Dendritic cell treated with granulocyte-macrophage colony-stimulating factor and Interleukin-4, amounts not matched to agents 40 ng/mL and 50 ng/mL, for 4 days (primary cell): ENCODE results near the gene MPRIP.
"Not testable (repeated sequence)": the region's sequence is repeated elsewhere in the genome, so short reads cannot be mapped to it uniquely, and the experiment has no call there.

ENCODE experiments used
- H3K27ac Mint-ChIP-seq: one replicate; pipeline ENCODE4 v1.8.0; 2022; ENCODE audit warnings: mild to moderate bottlenecking, mixed read lengths
- H3K27me3 Mint-ChIP-seq: one replicate; pipeline ENCODE4 v1.8.0; 2022; ENCODE audit warnings: mild to moderate bottlenecking, mixed read lengths
- H3K36me3 Mint-ChIP-seq: one replicate; pipeline ENCODE4 v1.8.0; 2022; ENCODE audit warnings: low read depth, mixed read lengths
- H3K4me1 Mint-ChIP-seq: one replicate; pipeline ENCODE4 v1.8.0; 2022; ENCODE audit warnings: low read depth, mixed read lengths
- H3K4me3 Mint-ChIP-seq: one replicate; pipeline ENCODE4 v1.8.0; 2022; ENCODE audit warnings: mild to moderate bottlenecking, moderate library complexity, mixed read lengths
- H3K9me3 Mint-ChIP-seq: one replicate; pipeline ENCODE4 v1.8.0; 2022; ENCODE audit warnings: mixed read lengths
- intact Hi-C: fragments of 100-400 bp; cut with micrococcal nuclease; formaldehyde crosslinking; loops from one replicate; pipeline ENCODE4 v1.15.0; 2022

The MPRIP gene

DNA sequence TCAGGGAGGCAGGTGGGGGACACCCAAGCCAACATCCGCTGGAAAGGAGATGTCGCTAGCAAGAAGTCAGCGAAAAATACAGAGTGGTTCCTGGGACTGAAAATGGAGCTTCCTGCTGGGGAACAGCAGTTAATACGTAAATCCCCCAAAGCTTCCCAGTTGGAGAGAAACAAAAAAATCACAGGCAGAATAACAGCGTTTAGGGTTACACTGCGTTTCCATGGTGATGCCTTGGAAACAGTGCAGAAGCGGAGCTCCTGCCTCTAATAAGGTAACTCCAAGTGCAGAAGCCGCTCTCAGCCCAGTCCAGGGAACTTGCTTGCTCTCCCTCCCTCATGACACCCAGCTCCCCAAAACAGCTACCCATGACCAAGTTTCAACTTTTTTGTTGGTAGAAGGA is 90.5 kb downstream of the MPRIP start:
- Mint-ChIP-seq H3K27ac (no peak overlapping the region), H3K27me3 (no peaks in the 10 kb centered on the region), H3K36me3 (peaks cover 100% of the 10 kb centered on the region), H3K4me3 (no peak overlapping the region), H3K9me3 (no peaks in the 10 kb centered on the region), H3K4me1 (peaks cover 12% of the 10 kb centered on the region)
- intact Hi-C loops = no loop called here

- Mint-ChIP-seq H3K9me3 (no peaks in the 10 kb centered on the region), H3K36me3 (peaks cover 100% of the 10 kb centered on the region), H3K4me1 (peaks cover 5% of the 10 kb centered on the region), H3K27ac (no peak overlapping the region), H3K27me3 (no peaks in the 10 kb centered on the region), H3K4me3 (no peak overlapping the region)
- intact Hi-C loops = no loop called here
Observed at GRCh38 chr17:17134051-17134956, 92.0 kb downstream of the MPRIP start.

DNA sequence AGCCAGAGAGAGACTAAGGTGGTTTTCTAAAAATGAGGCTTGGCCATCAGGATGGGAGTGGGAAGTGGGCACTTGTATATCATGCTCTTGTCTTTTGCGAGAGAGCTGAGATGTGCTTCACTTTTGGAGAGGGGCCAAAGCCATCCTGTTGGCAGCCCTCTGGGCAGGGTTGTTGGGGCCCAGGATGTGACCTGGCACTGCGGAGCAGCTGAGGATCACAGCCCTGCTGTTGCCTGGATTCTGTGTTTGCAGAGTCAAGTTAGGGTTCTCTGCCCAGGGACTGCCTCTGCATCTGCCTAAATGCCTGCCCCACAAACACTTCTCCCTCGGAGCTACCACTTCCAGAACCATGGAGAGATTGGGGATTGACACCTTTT is 92.7 kb downstream of the MPRIP start:
- Mint-ChIP-seq H3K36me3 (peaks cover 97% of the 10 kb centered on the region), H3K4me3 (no peak overlapping the region), H3K27me3 (no peaks in the 10 kb centered on the region), H3K27ac (no peak overlapping the region), H3K4me1 (peaks cover 5% of the 10 kb centered on the region), H3K9me3 (no peaks in the 10 kb centered on the region)
- intact Hi-C loops = no loop called here

- H3K4me3 Mint-ChIP-seq, H3K27me3 Mint-ChIP-seq, H3K9me3 Mint-ChIP-seq, intact Hi-C loops, H3K4me1 Mint-ChIP-seq, H3K27ac Mint-ChIP-seq: not testable (repeated sequence)
- peaks cover 96% of the 10 kb centered on the region for H3K36me3 Mint-ChIP-seq
Observed at GRCh38 chr17:17136221-17136620, 94.0 kb downstream of the MPRIP start.

DNA sequence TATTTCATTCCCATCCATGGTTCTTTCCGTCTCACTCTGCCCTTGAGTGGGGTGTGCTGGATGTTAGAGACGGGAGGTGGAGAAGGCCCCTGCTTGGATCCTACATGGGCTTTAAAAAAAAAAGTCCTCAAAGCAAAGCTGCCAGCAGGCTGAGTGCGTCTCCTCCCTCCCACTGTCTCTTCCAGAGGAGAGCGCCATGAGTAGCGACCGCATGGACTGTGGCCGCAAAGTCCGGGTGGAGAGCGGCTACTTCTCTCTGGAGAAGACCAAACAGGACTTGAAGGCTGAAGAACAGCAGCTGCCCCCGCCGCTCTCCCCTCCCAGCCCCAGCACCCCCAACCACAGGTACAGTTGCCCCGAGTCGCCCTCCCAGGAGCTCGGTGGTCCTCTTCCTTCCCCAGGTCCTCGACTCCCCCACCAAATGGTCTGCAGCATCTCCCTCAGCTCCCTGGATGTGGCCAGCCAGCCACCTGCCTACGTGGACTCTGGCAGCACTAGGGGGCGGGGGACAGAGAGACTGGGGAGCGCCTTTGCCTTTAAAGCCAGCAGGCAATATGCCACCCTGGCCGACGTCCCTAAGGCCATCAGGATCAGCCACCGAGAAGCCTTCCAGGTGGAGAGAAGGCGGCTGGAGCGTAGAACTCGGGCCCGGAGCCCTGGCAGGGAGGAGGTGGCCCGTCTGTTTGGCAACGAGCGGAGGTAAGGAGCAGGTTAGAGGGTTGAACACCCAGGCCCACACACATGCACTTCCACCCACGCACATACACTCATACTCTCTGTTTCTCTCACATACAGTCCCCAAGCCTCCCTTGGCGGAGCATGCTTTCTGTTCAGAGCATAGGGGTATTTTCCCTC is 95.7 kb downstream of the MPRIP start:
- intact Hi-C loops = no loop called here
- Mint-ChIP-seq H3K27ac (no peak overlapping the region), H3K4me3 (no peak overlapping the region), H3K9me3 (no peaks in the 10 kb centered on the region), H3K36me3 (peaks cover 95% of the 10 kb centered on the region), H3K4me1 (peaks cover 13% of the 10 kb centered on the region), H3K27me3 (no peaks in the 10 kb centered on the region)

GRCh38 chr17:17139972-17140589 is 97.8 kb downstream of the MPRIP start:
- Mint-ChIP-seq H3K4me1 (peaks cover 9% of the 10 kb centered on the region), H3K4me3 (no peak overlapping the region), H3K9me3 (no peaks in the 10 kb centered on the region), H3K27ac (no peak overlapping the region), H3K27me3 (no peaks in the 10 kb centered on the region), H3K36me3 (peaks cover 95% of the 10 kb centered on the region)
- intact Hi-C loops = no loop called here

DNA sequence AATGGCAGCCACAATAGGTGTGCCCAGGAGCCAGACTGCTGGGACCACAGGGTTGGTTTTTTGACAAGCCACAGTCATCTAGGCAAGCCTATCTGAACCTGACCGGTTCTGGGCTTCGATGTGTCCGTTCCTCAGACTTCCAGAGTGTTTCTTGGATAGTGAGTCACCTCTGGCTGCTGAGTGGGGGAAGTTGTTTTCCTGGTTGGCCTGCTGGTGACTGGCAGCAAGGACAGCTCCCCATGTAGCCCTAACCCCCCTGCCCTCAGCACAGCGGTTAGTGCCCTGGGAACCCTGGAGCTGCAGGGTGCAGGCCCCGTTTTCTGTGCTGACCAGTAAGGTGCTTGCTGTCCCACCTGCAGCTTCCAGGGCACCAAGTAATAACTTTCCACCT is 98.3 kb downstream of the MPRIP start:
- no peak overlapping the region for H3K27ac Mint-ChIP-seq
- no peaks in the 10 kb centered on the region for H3K27me3 Mint-ChIP-seq

GRCh38 chr17:17141279-17141678 is 99.0 kb downstream of the MPRIP start:
- H3K4me3 Mint-ChIP-seq = no peak overlapping the region
- intact Hi-C loops = no loop called here
- peaks cover 9% of the 10 kb centered on the region for H3K4me1 Mint-ChIP-seq
- peaks cover 95% of the 10 kb centered on the region for H3K36me3 Mint-ChIP-seq
- H3K27ac Mint-ChIP-seq = peak overlapping the region; percentile 7
- H3K27me3 Mint-ChIP-seq = no peaks in the 10 kb centered on the region
- no peaks in the 10 kb centered on the region for H3K9me3 Mint-ChIP-seq

More for the DNA sequence above, 98.3 kb downstream of the MPRIP start:
- Mint-ChIP-seq H3K36me3 (peaks cover 95% of the 10 kb centered on the region), H3K4me3 (no peak overlapping the region), H3K4me1 (peaks cover 9% of the 10 kb centered on the region), H3K9me3 (no peaks in the 10 kb centered on the region)
- intact Hi-C loops = no loop called here

DNA sequence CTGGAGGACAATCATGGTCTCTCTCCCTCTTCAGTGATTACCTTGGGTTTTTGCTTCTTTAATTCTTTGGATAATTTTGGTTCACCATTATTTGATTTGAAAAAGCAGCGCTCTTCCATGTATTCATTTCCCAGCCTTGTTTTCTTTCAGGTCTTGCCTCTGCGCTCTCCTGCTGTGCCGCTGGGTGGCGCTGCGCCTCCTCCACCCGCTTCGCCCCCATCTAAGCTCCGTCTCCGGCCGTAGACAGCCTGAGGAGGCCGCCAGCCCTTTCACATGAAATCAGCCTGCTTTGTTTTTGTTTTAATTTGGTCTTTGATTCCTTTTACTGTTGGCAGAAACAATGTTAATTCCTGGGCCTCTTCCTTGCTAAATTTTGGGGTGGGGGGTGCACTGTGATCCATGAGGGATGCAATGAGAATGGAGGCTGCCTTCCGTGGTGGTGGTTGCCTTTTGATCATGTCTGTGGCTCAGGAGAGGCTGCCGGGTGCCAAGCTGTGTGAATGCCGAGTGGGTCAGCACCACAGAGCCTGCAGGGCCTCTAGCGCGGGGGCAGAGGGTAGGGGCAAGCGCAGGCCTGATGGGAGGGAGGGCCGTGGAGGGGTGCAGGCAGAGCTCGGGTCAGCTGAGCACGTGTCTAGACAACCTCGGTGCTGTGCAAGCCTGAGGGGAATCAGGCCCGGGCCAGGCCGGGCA is 99.7 kb downstream of the MPRIP start:
- Mint-ChIP-seq H3K4me1 (peaks cover 17% of the 10 kb centered on the region), H3K4me3 (no peak overlapping the region), H3K36me3 (peaks cover 95% of the 10 kb centered on the region), H3K27me3 (no peaks in the 10 kb centered on the region), H3K9me3 (no peaks in the 10 kb centered on the region), H3K27ac (peak overlapping the region; percentile 7)
- intact Hi-C loops = no loop called here

GRCh38 chr17:17142556-17142955 is 100.3 kb downstream of the MPRIP start:
- H3K27ac Mint-ChIP-seq = no peak overlapping the region
- intact Hi-C loops = no loop called here
- no peak overlapping the region for H3K4me3 Mint-ChIP-seq
- H3K27me3 Mint-ChIP-seq = no peaks in the 10 kb centered on the region
- no peaks in the 10 kb centered on the region for H3K9me3 Mint-ChIP-seq
- peaks cover 95% of the 10 kb centered on the region for H3K36me3 Mint-ChIP-seq
- H3K4me1 Mint-ChIP-seq = peaks cover 17% of the 10 kb centered on the region

DNA sequence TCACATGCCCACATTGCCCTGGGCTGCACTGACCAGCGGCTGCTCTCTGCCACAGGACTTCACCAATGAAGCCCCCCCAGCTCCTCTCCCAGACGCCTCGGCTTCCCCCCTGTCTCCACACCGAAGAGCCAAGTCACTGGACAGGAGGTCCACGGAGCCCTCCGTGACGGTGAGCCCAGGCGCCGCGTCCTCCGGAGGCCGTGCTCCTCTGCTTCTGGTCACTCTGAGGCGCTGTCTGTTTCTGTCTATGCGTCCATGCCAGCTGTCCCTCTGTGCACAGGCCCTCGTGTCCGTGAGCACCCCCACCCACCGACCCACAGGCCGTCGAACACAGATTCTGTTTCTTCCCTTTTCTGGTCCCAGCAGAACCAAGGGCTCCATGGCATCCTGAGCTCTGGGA is 101.2 kb downstream of the MPRIP start:
- Mint-ChIP-seq H3K4me3 (no peak overlapping the region), H3K9me3 (no peaks in the 10 kb centered on the region), H3K27me3 (no peaks in the 10 kb centered on the region), H3K36me3 (peaks cover 94% of the 10 kb centered on the region), H3K4me1 (peaks cover 24% of the 10 kb centered on the region), H3K27ac (no peak overlapping the region)
- intact Hi-C loops = no loop called here

- H3K4me3 Mint-ChIP-seq = no peak overlapping the region
- H3K9me3 Mint-ChIP-seq = no peaks in the 10 kb centered on the region
Observed at GRCh38 chr17:17144061-17144460, 101.8 kb downstream of the MPRIP start.

DNA sequence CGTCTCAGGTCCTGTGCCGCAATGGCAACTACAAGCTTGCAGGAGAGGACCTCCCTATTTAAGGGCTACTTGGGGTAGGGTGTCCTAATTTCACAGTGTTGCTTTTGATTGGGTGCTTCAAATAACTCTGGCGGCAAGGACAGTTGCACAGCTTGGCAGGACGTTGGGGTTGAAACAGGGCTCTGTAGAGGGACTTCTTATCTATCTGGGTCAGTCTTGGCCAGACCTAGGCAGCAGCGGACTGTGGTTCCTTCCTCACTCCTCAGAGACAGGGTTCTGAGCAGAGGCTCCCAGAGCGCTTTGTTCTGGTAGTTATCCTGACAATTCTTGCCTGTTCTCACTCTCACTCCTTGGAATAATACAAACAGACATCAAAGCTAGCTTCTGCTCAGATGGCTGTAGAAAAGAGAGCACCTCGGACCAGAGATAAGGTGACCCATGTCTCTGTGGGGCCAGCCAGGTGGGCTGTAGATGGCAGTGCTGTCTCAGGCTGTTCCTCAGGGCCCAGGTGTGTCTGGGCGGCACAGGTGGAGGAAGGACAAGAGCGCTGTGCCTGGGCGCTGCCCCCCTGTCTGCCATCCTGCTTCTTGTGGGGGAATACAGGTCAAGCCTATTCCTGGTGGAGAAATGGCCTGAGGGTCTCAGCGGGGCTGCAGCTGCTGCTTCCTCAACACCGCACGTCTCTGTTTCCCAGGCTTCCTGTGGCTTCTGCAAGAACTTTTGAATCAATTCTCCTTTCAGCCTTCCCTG is 102.8 kb downstream of the MPRIP start:
- Mint-ChIP-seq H3K27me3 (no peaks in the 10 kb centered on the region), H3K4me1 (peaks cover 30% of the 10 kb centered on the region), H3K9me3 (no peaks in the 10 kb centered on the region), H3K36me3 (peaks cover 82% of the 10 kb centered on the region), H3K4me3 (no peak overlapping the region), H3K27ac (no peak overlapping the region)
- intact Hi-C loops = no loop called here

More at GRCh38 chr17:17144061-17144460, 101.8 kb downstream of the MPRIP start:
- no peak overlapping the region for H3K27ac Mint-ChIP-seq
- peaks cover 88% of the 10 kb centered on the region for H3K36me3 Mint-ChIP-seq
- H3K4me1 Mint-ChIP-seq = peaks cover 24% of the 10 kb centered on the region
- H3K27me3 Mint-ChIP-seq = no peaks in the 10 kb centered on the region
- intact Hi-C loops = no loop called here
